RWPE2 (cell line): ENCODE results near the gene SLC8A1.

Experiments
- ATAC-seq: fragments of 200-7000 bp; cut with Tn5 transposase; 3 replicates; pipeline ENCODE4 v1.9.1; 2021; ENCODE audit warnings: low read depth
- DNase-seq: peaks from one replicate; pipeline ENCODE4 v3.0.0-alpha.2; 2020; ENCODE audit warnings: low spot score
- H3K27ac ChIP-seq: fragments of 450-650 bp; 2 replicates; pipeline ENCODE4 v1.5.1; 2017; ENCODE audit warnings: mild to moderate bottlenecking; ENCODE audit not compliant: poor library complexity, severe bottlenecking
- H3K27me3 ChIP-seq: fragments of 250-450 bp; sonication (Bioruptor Pico); 2 replicates; pipeline ENCODE4 v1.5.1; 2021; ENCODE audit warnings: mild to moderate bottlenecking, moderate library complexity; ENCODE audit not compliant: insufficient read depth, poor library complexity, severe bottlenecking
- H3K36me3 ChIP-seq: fragments of 250-450 bp; sonication (Bioruptor Pico); 2 replicates; pipeline ENCODE4 v1.5.1; 2020; ENCODE audit warnings: low read depth, mild to moderate bottlenecking, moderate library complexity
- H3K4me1 ChIP-seq: fragments of 250-450 bp; sonication (Bioruptor Pico); 2 replicates; pipeline ENCODE4 v1.5.1; 2021; ENCODE audit warnings: mild to moderate bottlenecking, moderate library complexity; ENCODE audit not compliant: insufficient read depth, poor library complexity, severe bottlenecking
- H3K4me3 ChIP-seq: fragments of 250-450 bp; sonication (Bioruptor Pico); 2 replicates; pipeline ENCODE4 v1.5.1; 2021; ENCODE audit warnings: mild to moderate bottlenecking, moderate library complexity; ENCODE audit not compliant: severe bottlenecking
- H3K9me3 ChIP-seq: fragments of 250-450 bp; sonication (Bioruptor Pico); 2 replicates; pipeline ENCODE4 v1.5.1; 2021; ENCODE audit warnings: mild to moderate bottlenecking, moderate library complexity; ENCODE audit not compliant: severe bottlenecking
- CTCF ChIP-seq: fragments of 450-650 bp; IDR thresholded peaks from one replicate; pipeline ENCODE4 v1.5.1; 2017; ENCODE audit warnings: mild to moderate bottlenecking, moderate library complexity; ENCODE audit not compliant: poor library complexity, severe bottlenecking

The SLC8A1 gene

DNA sequence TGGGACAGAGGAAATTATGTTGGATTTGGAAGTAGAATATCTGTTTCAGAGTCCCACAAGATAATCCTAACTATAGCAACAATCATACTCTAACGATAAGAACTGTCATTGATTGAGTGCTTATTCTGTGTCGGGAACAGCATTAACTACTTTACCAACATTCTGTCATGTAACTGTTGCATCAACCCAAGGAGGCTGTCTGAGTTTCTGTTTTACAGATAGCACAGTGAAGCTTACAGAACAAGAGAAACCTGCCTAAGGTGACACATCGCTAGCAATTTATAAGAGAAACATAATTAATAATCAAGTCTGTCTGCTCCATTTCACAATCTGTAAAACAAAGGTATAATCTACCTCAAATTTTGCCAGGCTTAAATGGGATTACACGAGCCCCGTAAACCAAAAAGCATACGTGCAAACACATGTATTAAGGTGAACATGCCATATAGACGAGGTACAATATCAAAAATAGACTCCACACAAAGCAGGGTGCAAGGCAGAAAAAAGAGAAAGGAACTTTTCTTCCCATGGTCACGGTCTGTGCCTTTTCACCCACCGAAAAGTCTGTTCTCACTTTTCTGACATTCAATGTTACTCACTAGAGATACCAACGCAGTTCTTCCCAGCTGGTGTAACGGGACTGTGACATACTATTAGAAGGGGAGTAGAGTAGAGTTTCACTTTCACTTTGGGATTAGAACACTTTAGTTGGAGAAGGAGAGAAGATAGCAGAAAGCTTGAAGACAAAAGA, 37.2 kb upstream of the SLC8A1 start:
- ATAC-seq (no peak), DNase-seq (no peak)
- H3K9me3 ChIP-seq: no peaks in the 10 kb centered on the region
- no peak for TF ChIP-seq CTCF
- H3K4me3 ChIP-seq: no peak overlapping the region
- H3K4me1 ChIP-seq: no peaks in the 10 kb centered on the region
- no peak overlapping the region for H3K27ac ChIP-seq
- H3K36me3 ChIP-seq: no peaks in the 10 kb centered on the region
- no peaks in the 10 kb centered on the region for H3K27me3 ChIP-seq

DNA sequence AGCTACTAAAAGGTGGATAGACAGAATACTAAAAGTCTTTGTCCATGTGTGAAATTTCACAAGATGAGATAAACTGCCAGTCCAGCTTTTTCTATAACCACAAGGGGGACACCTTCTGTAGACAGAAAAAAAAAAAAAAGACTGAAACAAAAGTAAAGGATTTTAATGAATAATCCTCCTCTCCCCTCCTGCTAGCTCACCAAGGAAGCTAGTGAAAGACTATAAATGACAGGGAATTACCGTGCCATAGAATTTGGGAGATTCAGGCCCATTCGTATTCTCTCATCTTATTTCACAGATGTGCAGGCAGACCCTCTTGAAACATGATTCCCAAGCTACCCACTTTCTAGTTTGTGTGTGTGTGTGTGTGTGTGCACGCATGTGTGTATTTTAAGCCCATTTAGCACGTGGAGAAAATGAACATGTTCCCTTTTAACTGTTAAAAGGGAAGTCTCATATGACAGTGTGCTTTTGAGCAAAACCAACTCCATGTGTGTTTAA, 36.3 kb upstream of the SLC8A1 start:
- Histone ChIP-seq H3K36me3 (no peaks in the 10 kb centered on the region), H3K4me1 (no peaks in the 10 kb centered on the region), H3K9me3 (no peaks in the 10 kb centered on the region), H3K4me3 (no peak overlapping the region), H3K27ac (no peak overlapping the region), H3K27me3 (no peaks in the 10 kb centered on the region)
- peak; percentile 71 for TF ChIP-seq CTCF
- ATAC-seq: no peak
- no peak for DNase-seq

DNA sequence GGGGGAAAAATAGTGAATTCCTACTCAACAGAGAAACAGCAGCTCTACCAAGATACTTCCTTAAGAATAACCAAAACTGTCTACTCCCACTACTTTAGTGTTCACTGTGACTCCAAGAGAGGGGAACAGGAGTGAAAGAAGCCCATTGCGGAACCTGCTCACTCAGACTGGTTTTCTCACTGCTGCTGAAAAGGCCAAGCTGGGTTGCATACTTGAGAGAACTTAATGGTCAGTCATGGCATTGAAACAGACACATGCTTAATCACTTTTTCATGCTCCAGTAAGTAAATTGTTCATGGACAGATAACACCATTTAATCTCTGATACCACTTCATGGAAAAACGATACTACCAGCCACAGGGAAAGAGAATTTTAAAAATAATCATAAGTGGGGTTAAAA, 35.7 kb upstream of the SLC8A1 start:
- H3K36me3 ChIP-seq: no peaks in the 10 kb centered on the region
- DNase-seq (no peak), ATAC-seq (no peak)
- no peaks in the 10 kb centered on the region for H3K4me1 ChIP-seq
- no peak overlapping the region for H3K27ac ChIP-seq
- no peaks in the 10 kb centered on the region for H3K9me3 ChIP-seq
- TF ChIP-seq CTCF: no peak
- no peaks in the 10 kb centered on the region for H3K27me3 ChIP-seq
- no peak overlapping the region for H3K4me3 ChIP-seq

DNA sequence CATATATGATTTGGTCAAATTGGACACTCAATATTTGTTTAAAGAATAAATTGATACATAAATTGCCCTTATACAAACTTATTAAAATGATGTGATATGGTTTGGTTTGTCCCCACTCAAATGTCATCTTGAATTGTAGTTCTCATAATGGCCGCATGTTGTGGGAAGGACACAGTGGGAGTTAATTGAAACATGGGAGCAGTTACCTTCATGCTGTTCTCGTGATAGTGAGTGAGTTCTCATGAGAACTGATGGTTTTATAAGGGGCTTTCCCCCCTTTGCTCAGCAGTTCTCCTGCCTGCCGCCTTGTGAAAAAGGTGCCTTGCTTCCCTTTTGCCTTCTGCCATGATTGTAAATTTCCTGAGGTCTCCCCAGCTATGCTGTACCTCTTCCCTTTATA, 34.0 kb upstream of the SLC8A1 start:
- no peaks in the 10 kb centered on the region for H3K27me3 ChIP-seq
- H3K4me1 ChIP-seq: no peaks in the 10 kb centered on the region
- DNase-seq: no peak
- ATAC-seq: no peak
- TF ChIP-seq CTCF: no peak
- H3K36me3 ChIP-seq: no peaks in the 10 kb centered on the region
- H3K4me3 ChIP-seq: no peak overlapping the region
- H3K9me3 ChIP-seq: no peaks in the 10 kb centered on the region
- H3K27ac ChIP-seq: no peak overlapping the region

DNA sequence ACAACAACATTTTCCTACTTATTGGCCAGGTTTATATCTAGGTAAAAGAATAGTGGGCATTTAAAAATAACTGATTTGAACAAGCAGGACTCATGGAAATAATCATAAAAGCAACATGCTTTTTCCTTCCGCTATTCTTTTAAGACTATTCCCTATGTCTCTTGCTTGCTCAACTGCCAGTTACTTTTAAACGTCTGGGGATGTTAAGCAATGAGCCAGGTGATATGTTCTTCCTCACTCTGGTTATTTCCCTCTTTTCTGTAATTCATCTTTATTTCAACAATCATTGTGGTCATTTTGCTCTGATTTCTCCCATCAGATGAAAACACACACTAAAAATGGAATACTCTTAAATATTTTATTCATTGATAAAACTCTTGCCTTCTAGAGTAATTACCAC, 33.4 kb upstream of the SLC8A1 start:
- ATAC-seq (no peak), DNase-seq (no peak)
- H3K27ac ChIP-seq: no peak overlapping the region
- no peak for TF ChIP-seq CTCF
- H3K4me3 ChIP-seq: no peak overlapping the region
- H3K27me3 ChIP-seq: no peaks in the 10 kb centered on the region
- no peaks in the 10 kb centered on the region for H3K9me3 ChIP-seq
- H3K36me3 ChIP-seq: no peaks in the 10 kb centered on the region
- H3K4me1 ChIP-seq: no peaks in the 10 kb centered on the region
